Sigmoid colon (tissue), 4 donors: Measurements from ENCODE around the gene FRAS1.

Experiments
- EP300 ChIP-seq, 4 donors: sonication (generic); formaldehyde crosslinking; IDR thresholded peaks; one replicate each; pipeline ENCODE4 v1.6.1; 2017; ENCODE audit warnings: antibody characterized with exemption in 4 of 4
- POLR2A ChIP-seq, 2 donors: fragments of 450-650 bp; IDR thresholded peaks; one replicate each; pipeline ENCODE4 v1.6.1; 2016; ENCODE audit warnings: antibody characterized with exemption in 2 of 2, mild to moderate bottlenecking in 2 of 2, moderate library complexity in 2 of 2
- POLR2AphosphoS5 ChIP-seq, 4 donors: sonication (generic); formaldehyde crosslinking; IDR thresholded peaks; one replicate each; pipeline ENCODE4 v1.6.1; 2017; ENCODE audit warnings: antibody characterized with exemption in 4 of 4
- TF ChIP-seq, protein P1 (sequence below), 4 experiments: fragments of 450-650 bp in 3 of 4; fragments of 200-600 bp in 1 of 4; IDR thresholded peaks; one replicate each; pipeline ENCODE4 v1.5.1; 2016 to 2019; ENCODE audit warnings: antibody characterized with exemption in 4 of 4, mild to moderate bottlenecking in 3 of 4, moderate library complexity in 2 of 4

- TF ChIP-seq, protein P1, sequence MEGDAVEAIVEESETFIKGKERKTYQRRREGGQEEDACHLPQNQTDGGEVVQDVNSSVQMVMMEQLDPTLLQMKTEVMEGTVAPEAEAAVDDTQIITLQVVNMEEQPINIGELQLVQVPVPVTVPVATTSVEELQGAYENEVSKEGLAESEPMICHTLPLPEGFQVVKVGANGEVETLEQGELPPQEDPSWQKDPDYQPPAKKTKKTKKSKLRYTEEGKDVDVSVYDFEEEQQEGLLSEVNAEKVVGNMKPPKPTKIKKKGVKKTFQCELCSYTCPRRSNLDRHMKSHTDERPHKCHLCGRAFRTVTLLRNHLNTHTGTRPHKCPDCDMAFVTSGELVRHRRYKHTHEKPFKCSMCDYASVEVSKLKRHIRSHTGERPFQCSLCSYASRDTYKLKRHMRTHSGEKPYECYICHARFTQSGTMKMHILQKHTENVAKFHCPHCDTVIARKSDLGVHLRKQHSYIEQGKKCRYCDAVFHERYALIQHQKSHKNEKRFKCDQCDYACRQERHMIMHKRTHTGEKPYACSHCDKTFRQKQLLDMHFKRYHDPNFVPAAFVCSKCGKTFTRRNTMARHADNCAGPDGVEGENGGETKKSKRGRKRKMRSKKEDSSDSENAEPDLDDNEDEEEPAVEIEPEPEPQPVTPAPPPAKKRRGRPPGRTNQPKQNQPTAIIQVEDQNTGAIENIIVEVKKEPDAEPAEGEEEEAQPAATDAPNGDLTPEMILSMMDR (IDR thresholded peaks at IDR 0.05) = no peak
- no peak for TF ChIP-seq POLR2A (IDR thresholded peaks at IDR 0.05)
- no peak for TF ChIP-seq POLR2AphosphoS5 (IDR thresholded peaks at IDR 0.05)
- no peak for TF ChIP-seq EP300 (IDR thresholded peaks at IDR 0.05)
Measured at GRCh38 chr4:78069859-78070258, 12.7 kb downstream of the FRAS1 start.
